Measurements from ENCODE around the gene GPR75. TPM values are rescaled to one million over a fixed set of nuclear protein-coding genes. Genes with fewer than 3 reads are reported as not detected.

GPR75 gene
- total and polyA plus RNA-seq, 3 experiments from 2014 or later = 2.0 to 2.1 TPM; not detected in 1

GRCh38 chr2:53867169-53867568 is 7.4 kb upstream of the GPR75 start:
- peaks cover 6 to 72% (median 20%) of the 10 kb centered on the region in 3 donors for H3K36me3 Mint-ChIP-seq
- DNase-seq = no peak
- Histone ChIP-seq H3K9me3 (ENCODE audit: low read length) (no peaks in the 10 kb centered on the region), H3K27me3 (ENCODE audit: insufficient read depth, low read length, poor library complexity, severe bottlenecking) (no peaks in the 10 kb centered on the region), H3K4me3 (ENCODE audit: low read length) (no peak overlapping the region), H3K27ac (ENCODE audit: low read depth, low read length) (no peak overlapping the region), H3K36me3 (ENCODE audit: insufficient read depth, low read length) (peaks cover 23% of the 10 kb centered on the region), H3K4me1 (ENCODE audit: insufficient read depth, low read length) (peaks cover 7% of the 10 kb centered on the region)
- H3K4me3 Mint-ChIP-seq = no peak overlapping the region
- peak overlapping the region in 1 of 8 donors; percentile 50 for H3K27ac Mint-ChIP-seq
- ChIA-PET CTCF (no interaction called here), POLR2A (no interaction called here)
- H3K9me3 Mint-ChIP-seq = no peaks in the 10 kb centered on the region
- H3K4me1 Mint-ChIP-seq = peaks cover 0 to 9% (median 4%) of the 10 kb centered on the region in 3 donors
- H3K27me3 Mint-ChIP-seq = peaks cover 0 to 2% of the 10 kb centered on the region in 2 donors

GRCh38 chr2:53865962-53866361 is 6.2 kb upstream of the GPR75 start:
- ChIA-PET CTCF (no interaction called here), POLR2A (no interaction called here)
- Histone ChIP-seq H3K36me3 (ENCODE audit: insufficient read depth, low read length) (peaks cover 23% of the 10 kb centered on the region), H3K4me3 (ENCODE audit: low read length) (no peak overlapping the region), H3K4me1 (ENCODE audit: insufficient read depth, low read length) (peaks cover 7% of the 10 kb centered on the region), H3K9me3 (ENCODE audit: low read length) (no peaks in the 10 kb centered on the region), H3K27me3 (ENCODE audit: insufficient read depth, low read length, poor library complexity, severe bottlenecking) (no peaks in the 10 kb centered on the region), H3K27ac (ENCODE audit: low read depth, low read length) (no peak overlapping the region)
- peaks cover 6 to 69% (median 22%) of the 10 kb centered on the region in 3 donors for H3K36me3 Mint-ChIP-seq
- no peak overlapping the region for H3K4me3 Mint-ChIP-seq
- peak overlapping the region in 2 of 8 donors; percentile 2 to 7 for H3K27ac Mint-ChIP-seq
- H3K27me3 Mint-ChIP-seq = peaks cover 0 to 2% of the 10 kb centered on the region in 2 donors
- H3K4me1 Mint-ChIP-seq = peaks cover 0 to 9% (median 8%) of the 10 kb centered on the region in 3 donors
- no peaks in the 10 kb centered on the region for H3K9me3 Mint-ChIP-seq
- no peak for DNase-seq

- H3K36me3 Mint-ChIP-seq = peaks cover 6 to 76% (median 25%) of the 10 kb centered on the region in 3 donors
- no peaks in the 10 kb centered on the region for H3K9me3 Mint-ChIP-seq
- H3K9me3 ChIP-seq (ENCODE audit: low read length) = no peaks in the 10 kb centered on the region
- CTCF ChIA-PET = no interaction called here
- no peak overlapping the region for H3K27ac ChIP-seq (ENCODE audit: low read depth, low read length)
- H3K27ac Mint-ChIP-seq = peak overlapping the region in 1 of 8 donors; percentile 76
- peaks cover 0 to 9% (median 8%) of the 10 kb centered on the region in 3 donors for H3K4me1 Mint-ChIP-seq
- H3K27me3 ChIP-seq (ENCODE audit: insufficient read depth, low read length, poor library complexity, severe bottlenecking) = no peaks in the 10 kb centered on the region
- no peak overlapping the region for H3K4me3 Mint-ChIP-seq
- no peak for DNase-seq
- H3K36me3 ChIP-seq (ENCODE audit: insufficient read depth, low read length) = peaks cover 23% of the 10 kb centered on the region
- H3K4me1 ChIP-seq (ENCODE audit: insufficient read depth, low read length) = peaks cover 7% of the 10 kb centered on the region
- no peak overlapping the region for H3K4me3 ChIP-seq (ENCODE audit: low read length)
- POLR2A ChIA-PET = no interaction called here
- H3K27me3 Mint-ChIP-seq = no peaks in the 10 kb centered on the region
Observed at GRCh38 chr2:53865264-53865663, 5.5 kb upstream of the GPR75 start.

- ChIA-PET POLR2A (no interaction called here), CTCF (no interaction called here)
- Histone ChIP-seq H3K4me1 (ENCODE audit: insufficient read depth, low read length) (peaks cover 7% of the 10 kb centered on the region), H3K27ac (ENCODE audit: low read depth, low read length) (no peak overlapping the region), H3K27me3 (ENCODE audit: insufficient read depth, low read length, poor library complexity, severe bottlenecking) (no peaks in the 10 kb centered on the region), H3K36me3 (ENCODE audit: insufficient read depth, low read length) (peaks cover 15% of the 10 kb centered on the region), H3K9me3 (ENCODE audit: low read length) (no peaks in the 10 kb centered on the region), H3K4me3 (ENCODE audit: low read length) (no peak overlapping the region)
- DNase-seq = no peak
- H3K27me3 Mint-ChIP-seq = no peaks in the 10 kb centered on the region
- H3K4me3 Mint-ChIP-seq = no peak overlapping the region
- peaks cover 6 to 72% (median 23%) of the 10 kb centered on the region in 3 donors for H3K36me3 Mint-ChIP-seq
- H3K27ac Mint-ChIP-seq = no peak overlapping the region
- no peaks in the 10 kb centered on the region for H3K9me3 Mint-ChIP-seq
- H3K4me1 Mint-ChIP-seq = peaks cover 0 to 9% (median 8%) of the 10 kb centered on the region in 3 donors
Observed at GRCh38 chr2:53863538-53864227, 3.9 kb upstream of the GPR75 start.

GRCh38 chr2:53861824-53862223 is 2.1 kb upstream of the GPR75 start:
- Histone ChIP-seq H3K27me3 (ENCODE audit: insufficient read depth, low read length, poor library complexity, severe bottlenecking) (no peaks in the 10 kb centered on the region), H3K36me3 (ENCODE audit: insufficient read depth, low read length) (peaks cover 8% of the 10 kb centered on the region), H3K27ac (ENCODE audit: low read depth, low read length) (no peak overlapping the region), H3K4me3 (ENCODE audit: low read length) (no peak overlapping the region), H3K4me1 (ENCODE audit: insufficient read depth, low read length) (peaks cover 7% of the 10 kb centered on the region), H3K9me3 (ENCODE audit: low read length) (no peaks in the 10 kb centered on the region)
- H3K36me3 Mint-ChIP-seq = peaks cover 0 to 62% (median 26%) of the 10 kb centered on the region in 3 donors
- H3K4me1 Mint-ChIP-seq = peaks cover 0 to 11% (median 9%) of the 10 kb centered on the region in 3 donors
- POLR2A ChIA-PET = no interaction called here
- CTCF ChIA-PET = no interaction called here
- peak overlapping the region in 2 of 8 donors; percentile 1 to 3 for H3K27ac Mint-ChIP-seq
- H3K4me3 Mint-ChIP-seq = no peak overlapping the region
- H3K9me3 Mint-ChIP-seq = no peaks in the 10 kb centered on the region
- peak in 1 of 5 donors; percentile 14 for DNase-seq
- no peaks in the 10 kb centered on the region for H3K27me3 Mint-ChIP-seq

GRCh38 chr2:53856272-53856671 is 3.5 kb downstream of the GPR75 start:
- H3K4me1 ChIP-seq (ENCODE audit: insufficient read depth, low read length) = no peaks in the 10 kb centered on the region
- Mint-ChIP-seq H3K27me3 (no peaks in the 10 kb centered on the region), H3K27ac (no peak overlapping the region), H3K4me1 (peaks cover 0 to 5% (median 0%) of the 10 kb centered on the region in 3 donors), H3K36me3 (peaks cover 8 to 43% (median 15%) of the 10 kb centered on the region in 3 donors), H3K4me3 (no peak overlapping the region), H3K9me3 (no peaks in the 10 kb centered on the region)
- no peak for DNase-seq
- no peak overlapping the region for H3K27ac ChIP-seq (ENCODE audit: low read depth, low read length)
- H3K4me3 ChIP-seq (ENCODE audit: low read length) = no peak overlapping the region
- H3K9me3 ChIP-seq (ENCODE audit: low read length) = no peaks in the 10 kb centered on the region
- CTCF ChIA-PET = interaction anchor here (0.6 kb wide), 1 partner anchor 14 kb away, joined by 3 read pairs; no protein-coding TSS in a partner anchor
- H3K36me3 ChIP-seq (ENCODE audit: insufficient read depth, low read length) = no peaks in the 10 kb centered on the region
- POLR2A ChIA-PET = no interaction called here
- H3K27me3 ChIP-seq (ENCODE audit: insufficient read depth, low read length, poor library complexity, severe bottlenecking) = no peaks in the 10 kb centered on the region

GRCh38 chr2:53854678-53855077 is 5.1 kb downstream of the GPR75 start:
- H3K9me3 Mint-ChIP-seq = no peaks in the 10 kb centered on the region
- Histone ChIP-seq H3K9me3 (ENCODE audit: low read length) (no peaks in the 10 kb centered on the region), H3K36me3 (ENCODE audit: insufficient read depth, low read length) (no peaks in the 10 kb centered on the region), H3K27me3 (ENCODE audit: insufficient read depth, low read length, poor library complexity, severe bottlenecking) (no peaks in the 10 kb centered on the region), H3K4me1 (ENCODE audit: insufficient read depth, low read length) (no peaks in the 10 kb centered on the region), H3K4me3 (ENCODE audit: low read length) (no peak overlapping the region), H3K27ac (ENCODE audit: low read depth, low read length) (no peak overlapping the region)
- no peaks in the 10 kb centered on the region for H3K27me3 Mint-ChIP-seq
- ChIA-PET POLR2A (no interaction called here), CTCF (no interaction called here)
- no peak overlapping the region for H3K4me3 Mint-ChIP-seq
- peaks cover 8 to 38% (median 11%) of the 10 kb centered on the region in 3 donors for H3K36me3 Mint-ChIP-seq
- no peak for DNase-seq
- H3K4me1 Mint-ChIP-seq = peaks cover 0 to 5% (median 0%) of the 10 kb centered on the region in 3 donors
- H3K27ac Mint-ChIP-seq = peak overlapping the region in 3 of 8 donors; percentile 14 to 58 (median 20)

- CTCF ChIA-PET = no interaction called here
- Mint-ChIP-seq H3K9me3 (no peaks in the 10 kb centered on the region), H3K27ac (peak overlapping the region in 1 of 8 donors; percentile 4), H3K4me3 (no peak overlapping the region), H3K27me3 (no peaks in the 10 kb centered on the region), H3K4me1 (peaks cover 0 to 5% (median 0%) of the 10 kb centered on the region in 3 donors), H3K36me3 (peaks cover 12 to 32% (median 12%) of the 10 kb centered on the region in 3 donors)
- POLR2A ChIA-PET = no interaction called here
- Histone ChIP-seq H3K27me3 (ENCODE audit: insufficient read depth, low read length, poor library complexity, severe bottlenecking) (no peaks in the 10 kb centered on the region), H3K4me1 (ENCODE audit: insufficient read depth, low read length) (no peaks in the 10 kb centered on the region), H3K4me3 (ENCODE audit: low read length) (no peak overlapping the region), H3K36me3 (ENCODE audit: insufficient read depth, low read length) (no peaks in the 10 kb centered on the region), H3K9me3 (ENCODE audit: low read length) (no peaks in the 10 kb centered on the region), H3K27ac (ENCODE audit: low read depth, low read length) (no peak overlapping the region)
- DNase-seq = no peak
Observed at GRCh38 chr2:53852532-53852931, 7.2 kb downstream of the GPR75 start.
